Endodermal cell (in vitro differentiated cells): Measurements from ENCODE around the gene PARD3B. TPM values are rescaled to one million over a fixed set of nuclear protein-coding genes. Genes with fewer than 3 reads are reported as not detected.

ENCODE experiments used
- DNase-seq: peaks from one replicate; pipeline ENCODE4 v3.0.0-alpha.2; 2017
- H3K27ac ChIP-seq: 2 replicates; pipeline ENCODE4 v1.5.1; 2013; ENCODE audit warnings: mild to moderate bottlenecking, low read depth, low read length, moderate library complexity
- H3K27me3 ChIP-seq: 2 replicates; pipeline ENCODE4 v1.6.1; 2013; ENCODE audit warnings: mild to moderate bottlenecking, low read length, moderate library complexity; ENCODE audit not compliant: insufficient read depth, control insufficient read depth, poor library complexity, severe bottlenecking
- H3K36me3 ChIP-seq: 2 replicates; pipeline ENCODE4 v1.7.0; 2013; ENCODE audit warnings: mild to moderate bottlenecking, low read length, moderate library complexity; ENCODE audit not compliant: control insufficient read depth, insufficient read depth
- H3K4me1 ChIP-seq: one replicate; pipeline ENCODE4 v1.7.0; 2013; ENCODE audit warnings: low read length; ENCODE audit not compliant: control insufficient read depth, insufficient read depth
- H3K4me3 ChIP-seq: 2 replicates; pipeline ENCODE4 v1.5.1; 2013; ENCODE audit warnings: mild to moderate bottlenecking, low read length, moderate library complexity
- H3K9ac ChIP-seq: 2 replicates; pipeline ENCODE4 v1.6.1; 2013; ENCODE audit warnings: mild to moderate bottlenecking, low read length, moderate library complexity; ENCODE audit not compliant: poor library complexity, severe bottlenecking; ENCODE audit errors: extremely low read depth
- H3K9me3 ChIP-seq: 2 replicates; pipeline ENCODE4 v1.6.1; 2013; ENCODE audit warnings: mild to moderate bottlenecking, low read length, moderate library complexity; ENCODE audit not compliant: control insufficient read depth
- H3K27ac Mint-ChIP-seq: 2 replicates; pipeline ENCODE4 v1.8.0; 2020; ENCODE audit warnings: mixed read lengths
- H3K27me3 Mint-ChIP-seq: 2 replicates; pipeline ENCODE4 v1.8.0; 2021; ENCODE audit warnings: mild to moderate bottlenecking, mixed read lengths; ENCODE audit not compliant: insufficient read depth
- H3K36me3 Mint-ChIP-seq: 2 replicates; pipeline ENCODE4 v1.8.0; 2020; ENCODE audit warnings: low read depth, mixed read lengths
- H3K4me1 Mint-ChIP-seq: 2 replicates; pipeline ENCODE4 v1.8.0; 2020; ENCODE audit warnings: mixed read lengths
- H3K4me3 Mint-ChIP-seq: 2 replicates; pipeline ENCODE4 v1.8.0; 2020; ENCODE audit warnings: mild to moderate bottlenecking, moderate library complexity, mixed read lengths
- H3K9me3 Mint-ChIP-seq: 2 replicates; pipeline ENCODE4 v1.8.0; 2020; ENCODE audit warnings: mild to moderate bottlenecking, mixed read lengths
- CTCF ChIP-seq: fragments of 200-600 bp; sonication (generic); conservative IDR thresholded peaks from 2 replicates; pipeline ENCODE4 v1.5.0; 2021; ENCODE audit warnings: antibody characterized with exemption, mild to moderate bottlenecking
- WGBS, 2 experiments: methylation state at CpG; one replicate each; pipeline versions ENCODE4 v1.1.5 to v1.1.7; 2013; ENCODE audit warnings: missing lambda C conversion rate in 2 of 2, mixed read lengths in 1 of 2; ENCODE audit not compliant: insufficient coverage in 1 of 2, insufficient read length in 1 of 2; 5-methylcytosine and 5-hydroxymethylcytosine counted together
- total RNA-seq, 2 donors: library from RNA; stranded (reverse); fragmentation: NEBNext Ultra II Directional in 1 of 2; extraction: Animal tissue kit (Norgen Biotek cat#: 25700) in 1 of 2; gene quantifications; 2 replicates in 1 of 2; 3 replicates in 1 of 2; pipeline ENCODE4 v1.2.1, GENCODE V29; 2021

The PARD3B gene
- total RNA-seq, 2 donors from 2014 or later: 2.5 to 5.6 TPM

- H3K9ac ChIP-seq: no peak overlapping the region
- H3K27ac Mint-ChIP-seq: no peak overlapping the region
- no peaks in the 10 kb centered on the region for H3K4me1 ChIP-seq
- no peak overlapping the region for H3K27ac ChIP-seq
- H3K36me3 Mint-ChIP-seq: no peaks in the 10 kb centered on the region
- H3K4me3 Mint-ChIP-seq: no peak overlapping the region
- H3K4me1 Mint-ChIP-seq: peaks cover 8% of the 10 kb centered on the region
- DNase-seq: no peak
- WGBS, 2 experiments: 85% methylated on average over 2 of the region's 2 CpGs; no CpG with 5 or more reads in 1 of the 2 experiments
- H3K9me3 ChIP-seq: no peaks in the 10 kb centered on the region
- H3K36me3 ChIP-seq: no peaks in the 10 kb centered on the region
- no peak overlapping the region for H3K4me3 ChIP-seq
- H3K9me3 Mint-ChIP-seq: no peaks in the 10 kb centered on the region
- no peaks in the 10 kb centered on the region for H3K27me3 ChIP-seq
- TF ChIP-seq CTCF: no peak
- H3K27me3 Mint-ChIP-seq: no peaks in the 10 kb centered on the region
These were observed 345.4 kb downstream of the PARD3B start for GRCh38 chr2:204890680-204891079.

GRCh38 chr2:204891739-204892138, 346.5 kb downstream of the PARD3B start:
- H3K9me3 Mint-ChIP-seq: no peaks in the 10 kb centered on the region
- DNase-seq: no peak
- H3K27me3 Mint-ChIP-seq: no peaks in the 10 kb centered on the region
- Histone ChIP-seq H3K9me3 (no peaks in the 10 kb centered on the region), H3K4me3 (no peak overlapping the region), H3K9ac (no peak overlapping the region), H3K27me3 (no peaks in the 10 kb centered on the region), H3K4me1 (no peaks in the 10 kb centered on the region), H3K36me3 (no peaks in the 10 kb centered on the region), H3K27ac (no peak overlapping the region)
- peak; percentile 48 for TF ChIP-seq CTCF
- peaks cover 5% of the 10 kb centered on the region for H3K4me1 Mint-ChIP-seq
- H3K36me3 Mint-ChIP-seq: no peaks in the 10 kb centered on the region
- WGBS, 2 experiments: 100% methylated on average over 1 of the region's 2 CpGs; no CpG with 5 or more reads in 1 of the 2 experiments
- H3K4me3 Mint-ChIP-seq: no peak overlapping the region
- H3K27ac Mint-ChIP-seq: no peak overlapping the region

GRCh38 chr2:204892506-204893255, 347.4 kb downstream of the PARD3B start:
- Histone ChIP-seq H3K9me3 (no peaks in the 10 kb centered on the region), H3K9ac (no peak overlapping the region), H3K27ac (no peak overlapping the region), H3K4me3 (no peak overlapping the region), H3K4me1 (no peaks in the 10 kb centered on the region), H3K27me3 (no peaks in the 10 kb centered on the region), H3K36me3 (no peaks in the 10 kb centered on the region)
- no peak for DNase-seq
- Mint-ChIP-seq H3K27me3 (no peaks in the 10 kb centered on the region), H3K9me3 (no peaks in the 10 kb centered on the region), H3K4me3 (no peak overlapping the region), H3K4me1 (peaks cover 3% of the 10 kb centered on the region), H3K36me3 (no peaks in the 10 kb centered on the region), H3K27ac (no peak overlapping the region)
- no peak for TF ChIP-seq CTCF
- WGBS, 2 experiments: 83 to 90% methylated on average over 1 of the region's 1 CpG
